Body of pancreas (tissue), 4 donors: ENCODE results near the gene TSHR.

Experiments
- CTCF ChIP-seq, 7 experiments: fragments of 450-650 bp in 4 of 7; fragments of 200-600 bp in 3 of 7; sonication (generic) in 3 of 7; IDR thresholded peaks; one replicate each; pipeline ENCODE4 v1.5.1; 2016 to 2019; ENCODE audit warnings: antibody characterized with exemption in 7 of 7
- POLR2A ChIP-seq, 3 donors: fragments of 450-650 bp; IDR thresholded peaks; one replicate each; pipeline ENCODE4 v1.6.1; 2016; ENCODE audit warnings: antibody characterized with exemption in 3 of 3, mild to moderate bottlenecking in 2 of 3

DNA sequence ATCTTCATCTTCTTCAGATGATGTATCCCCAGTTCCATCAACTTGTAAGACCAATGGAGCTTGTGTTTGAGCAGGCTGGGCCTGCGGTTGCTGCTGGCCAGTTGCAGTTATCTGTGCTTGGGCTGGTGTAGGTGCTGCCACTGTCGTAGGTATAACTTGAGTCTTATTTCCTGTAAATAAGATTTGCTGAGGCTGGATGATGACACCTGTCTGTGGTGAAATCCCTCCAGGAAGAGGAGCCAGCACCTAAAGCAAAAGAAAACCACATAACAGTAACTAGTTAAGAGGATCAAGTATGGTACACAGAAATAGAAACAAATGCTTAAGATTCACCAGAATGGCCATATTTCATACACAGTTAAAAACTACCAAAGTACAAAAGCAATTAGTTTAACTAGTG lies 237.2 kb downstream of the TSHR start:
- no peak for TF ChIP-seq CTCF (IDR thresholded peaks at IDR 0.05)
- TF ChIP-seq POLR2A (IDR thresholded peaks at IDR 0.05): no peak
